ENCODE results near the gene DCUN1D1.

Gene DCUN1D1

GRCh38 chr3:182904164-182904563 lies 76.2 kb downstream of the DCUN1D1 start:
- Histone ChIP-seq H3K36me3 (ENCODE audit: control insufficient read depth, insufficient read depth, low read length) (peaks cover 33% of the 10 kb centered on the region), H3K4me3 (ENCODE audit: insufficient read depth, low read depth, low read length, poor library complexity, severe bottlenecking) (no peak overlapping the region), H3K4me1 (ENCODE audit: control insufficient read depth, insufficient read depth, low read length, poor library complexity, severe bottlenecking) (no peaks in the 10 kb centered on the region), H3K27ac (ENCODE audit: insufficient read depth, low read length, poor library complexity, severe bottlenecking) (no peak overlapping the region), H3K27me3 (replicated peaks; ENCODE audit: control insufficient read depth, insufficient read depth, low read length, poor library complexity, severe bottlenecking) (no peaks in the 10 kb centered on the region), H3K9me3 (ENCODE audit: control insufficient read depth, low read length) (no peaks in the 10 kb centered on the region)
- DNase-seq: no peak

- H3K36me3 ChIP-seq (ENCODE audit: control insufficient read depth, insufficient read depth, low read length): peaks cover 45% of the 10 kb centered on the region
- no peak overlapping the region for H3K27ac ChIP-seq (ENCODE audit: insufficient read depth, low read length, poor library complexity, severe bottlenecking)
- no peak overlapping the region for H3K4me3 ChIP-seq (ENCODE audit: insufficient read depth, low read depth, low read length, poor library complexity, severe bottlenecking)
- DNase-seq: no peak
- H3K9me3 ChIP-seq (ENCODE audit: control insufficient read depth, low read length): no peaks in the 10 kb centered on the region
- H3K4me1 ChIP-seq (ENCODE audit: control insufficient read depth, insufficient read depth, low read length, poor library complexity, severe bottlenecking): no peaks in the 10 kb centered on the region
- H3K27me3 ChIP-seq (replicated peaks; ENCODE audit: control insufficient read depth, insufficient read depth, low read length, poor library complexity, severe bottlenecking): no peaks in the 10 kb centered on the region
Observed at GRCh38 chr3:182902236-182902635, 78.1 kb downstream of the DCUN1D1 start.

GRCh38 chr3:182896553-182896952 lies 83.8 kb downstream of the DCUN1D1 start:
- Histone ChIP-seq H3K4me1 (ENCODE audit: control insufficient read depth, insufficient read depth, low read length, poor library complexity, severe bottlenecking) (no peaks in the 10 kb centered on the region), H3K36me3 (ENCODE audit: control insufficient read depth, insufficient read depth, low read length) (peaks cover 38% of the 10 kb centered on the region), H3K27ac (ENCODE audit: insufficient read depth, low read length, poor library complexity, severe bottlenecking) (no peak overlapping the region), H3K9me3 (ENCODE audit: control insufficient read depth, low read length) (no peaks in the 10 kb centered on the region), H3K27me3 (replicated peaks; ENCODE audit: control insufficient read depth, insufficient read depth, low read length, poor library complexity, severe bottlenecking) (no peaks in the 10 kb centered on the region), H3K4me3 (ENCODE audit: insufficient read depth, low read depth, low read length, poor library complexity, severe bottlenecking) (no peak overlapping the region)
- DNase-seq: no peak

GRCh38 chr3:182895513-182896112 lies 84.7 kb downstream of the DCUN1D1 start:
- H3K36me3 ChIP-seq (ENCODE audit: control insufficient read depth, insufficient read depth, low read length): peaks cover 43% of the 10 kb centered on the region

GRCh38 chr3:182892226-182892625 lies 88.1 kb downstream of the DCUN1D1 start:
- no peak for DNase-seq
- no peak overlapping the region for H3K4me3 ChIP-seq (ENCODE audit: insufficient read depth, low read depth, low read length, poor library complexity, severe bottlenecking)
- H3K27ac ChIP-seq (ENCODE audit: insufficient read depth, low read length, poor library complexity, severe bottlenecking): no peak overlapping the region
- peaks cover 47% of the 10 kb centered on the region for H3K36me3 ChIP-seq (ENCODE audit: control insufficient read depth, insufficient read depth, low read length)
- H3K27me3 ChIP-seq (replicated peaks; ENCODE audit: control insufficient read depth, insufficient read depth, low read length, poor library complexity, severe bottlenecking): no peaks in the 10 kb centered on the region
- no peaks in the 10 kb centered on the region for H3K9me3 ChIP-seq (ENCODE audit: control insufficient read depth, low read length)
- H3K4me1 ChIP-seq (ENCODE audit: control insufficient read depth, insufficient read depth, low read length, poor library complexity, severe bottlenecking): no peaks in the 10 kb centered on the region

More at GRCh38 chr3:182895513-182896112, 84.7 kb downstream of the DCUN1D1 start:
- no peaks in the 10 kb centered on the region for H3K9me3 ChIP-seq (ENCODE audit: control insufficient read depth, low read length)
- no peak overlapping the region for H3K4me3 ChIP-seq (ENCODE audit: insufficient read depth, low read depth, low read length, poor library complexity, severe bottlenecking)
- H3K4me1 ChIP-seq (ENCODE audit: control insufficient read depth, insufficient read depth, low read length, poor library complexity, severe bottlenecking): no peaks in the 10 kb centered on the region
- H3K27me3 ChIP-seq (replicated peaks; ENCODE audit: control insufficient read depth, insufficient read depth, low read length, poor library complexity, severe bottlenecking): no peaks in the 10 kb centered on the region
- no peak overlapping the region for H3K27ac ChIP-seq (ENCODE audit: insufficient read depth, low read length, poor library complexity, severe bottlenecking)
- no peak for DNase-seq

- DNase-seq: no peak
- peaks cover 44% of the 10 kb centered on the region for H3K36me3 ChIP-seq (ENCODE audit: control insufficient read depth, insufficient read depth, low read length)
- H3K27ac ChIP-seq (ENCODE audit: insufficient read depth, low read length, poor library complexity, severe bottlenecking): no peak overlapping the region
- no peaks in the 10 kb centered on the region for H3K4me1 ChIP-seq (ENCODE audit: control insufficient read depth, insufficient read depth, low read length, poor library complexity, severe bottlenecking)
- no peaks in the 10 kb centered on the region for H3K9me3 ChIP-seq (ENCODE audit: control insufficient read depth, low read length)
- no peak overlapping the region for H3K4me3 ChIP-seq (ENCODE audit: insufficient read depth, low read depth, low read length, poor library complexity, severe bottlenecking)
- no peaks in the 10 kb centered on the region for H3K27me3 ChIP-seq (replicated peaks; ENCODE audit: control insufficient read depth, insufficient read depth, low read length, poor library complexity, severe bottlenecking)
Observed at GRCh38 chr3:182891364-182891763, 89.0 kb downstream of the DCUN1D1 start.

GRCh38 chr3:182889948-182890629 lies 90.2 kb downstream of the DCUN1D1 start:
- Histone ChIP-seq H3K27ac (ENCODE audit: insufficient read depth, low read length, poor library complexity, severe bottlenecking) (no peak overlapping the region), H3K36me3 (ENCODE audit: control insufficient read depth, insufficient read depth, low read length) (peaks cover 44% of the 10 kb centered on the region), H3K27me3 (replicated peaks; ENCODE audit: control insufficient read depth, insufficient read depth, low read length, poor library complexity, severe bottlenecking) (no peaks in the 10 kb centered on the region), H3K9me3 (ENCODE audit: control insufficient read depth, low read length) (no peaks in the 10 kb centered on the region), H3K4me3 (ENCODE audit: insufficient read depth, low read depth, low read length, poor library complexity, severe bottlenecking) (no peak overlapping the region), H3K4me1 (ENCODE audit: control insufficient read depth, insufficient read depth, low read length, poor library complexity, severe bottlenecking) (no peaks in the 10 kb centered on the region)
- no peak for DNase-seq
